Neural progenitor cell (in vitro differentiated cells): ENCODE results near the gene LILRB3. TPM values are rescaled to one million over a fixed set of nuclear protein-coding genes. Genes with fewer than 3 reads are reported as not detected.
"Not testable (repeated sequence)": the region's sequence is repeated elsewhere in the genome, so short reads cannot be mapped to it uniquely, and the experiment has no call there.

ENCODE experiments used
- DNase-seq: peaks from one replicate; pipeline ENCODE4 v3.0.0-alpha.2; 2016; ENCODE audit warnings: low spot score
- H2AFZ ChIP-seq: fragments of 200-600 bp; sonication (generic); replicated peaks from 2 replicates; pipeline ENCODE4 v1.6.1; 2016; ENCODE audit warnings: antibody characterized with exemption
- H3F3A ChIP-seq: fragments of 200-600 bp; sonication (generic); 2 replicates; pipeline ENCODE4 v1.6.1; 2016; ENCODE audit warnings: antibody characterized with exemption, low read depth
- H3K27ac ChIP-seq: fragments of 200-600 bp; sonication (generic); 2 replicates; pipeline ENCODE4 v1.5.1; 2016; ENCODE audit warnings: mild to moderate bottlenecking
- H3K27me3 ChIP-seq: fragments of 200-600 bp; sonication (generic); 2 replicates; pipeline ENCODE4 v1.6.1; 2016; ENCODE audit warnings: mild to moderate bottlenecking, moderate library complexity
- H3K36me3 ChIP-seq: fragments of 200-600 bp; sonication (generic); 2 replicates; pipeline ENCODE4 v1.5.1; 2016
- H3K4me1 ChIP-seq: fragments of 200-600 bp; sonication (generic); 2 replicates; pipeline ENCODE4 v1.6.1; 2016; ENCODE audit warnings: mixed run types
- H3K4me2 ChIP-seq: fragments of 200-600 bp; sonication (generic); 2 replicates; pipeline ENCODE4 v1.6.1; 2016
- H3K4me3 ChIP-seq: fragments of 200-600 bp; sonication (generic); 2 replicates; pipeline ENCODE4 v1.5.1; 2016
- H3K79me2 ChIP-seq: fragments of 200-600 bp; sonication (generic); 2 replicates; pipeline ENCODE4 v1.6.1; 2016; ENCODE audit warnings: low read depth
- H3K9ac ChIP-seq: fragments of 200-600 bp; sonication (generic); 2 replicates; pipeline ENCODE4 v1.6.1; 2016
- H3K9me3 ChIP-seq: fragments of 200-600 bp; sonication (generic); 2 replicates; pipeline ENCODE4 v1.5.1; 2016; ENCODE audit warnings: low read depth
- H4K20me1 ChIP-seq: fragments of 200-600 bp; sonication (generic); 2 replicates; pipeline ENCODE4 v1.6.1; 2016; ENCODE audit warnings: low read depth
- H3K27ac Mint-ChIP-seq: 3 replicates; pipeline ENCODE4 v1.8.0; 2021; ENCODE audit warnings: mixed read lengths
- H3K27me3 Mint-ChIP-seq: 2 replicates; pipeline ENCODE4 v1.8.0; 2022; ENCODE audit warnings: low read depth, mild to moderate bottlenecking, inconsistent platforms, moderate library complexity, mixed read lengths; ENCODE audit not compliant: insufficient read depth
- H3K36me3 Mint-ChIP-seq: 3 replicates; pipeline ENCODE4 v1.8.0; 2021; ENCODE audit warnings: mixed read lengths
- H3K4me1 Mint-ChIP-seq: 3 replicates; pipeline ENCODE4 v1.8.0; 2021; ENCODE audit warnings: mixed read lengths
- H3K4me3 Mint-ChIP-seq: 3 replicates; pipeline ENCODE4 v1.8.0; 2021; ENCODE audit warnings: mild to moderate bottlenecking, moderate library complexity, mixed read lengths
- H3K9me3 Mint-ChIP-seq: 3 replicates; pipeline ENCODE4 v1.8.0; 2020; ENCODE audit warnings: mixed read lengths
- CTCF ChIP-seq: fragments of 200-600 bp; sonication (generic); IDR thresholded peaks from 2 replicates; pipeline ENCODE4 v1.5.1; 2017; ENCODE audit warnings: antibody characterized with exemption, mild to moderate bottlenecking
- EZH2 ChIP-seq: fragments of 200-600 bp; sonication (generic); IDR thresholded peaks from 2 replicates; pipeline ENCODE4 v1.6.1; 2017; ENCODE audit warnings: antibody characterized with exemption, mild to moderate bottlenecking, moderate library complexity
- EZH2phosphoT487 ChIP-seq: fragments of 200-600 bp; sonication (generic); IDR thresholded peaks from 2 replicates; pipeline ENCODE4 v1.6.1; 2017; ENCODE audit warnings: antibody characterized with exemption
- total RNA-seq: library from RNA; depleted of rRNA; stranded (reverse); fragments of >200 nt; gene quantifications from 2 replicates; pipeline ENCODE4 v1.2.3, GENCODE V29; 2015; ENCODE audit warnings: low replicate concordance

LILRB3 gene
- total RNA-seq, 1 donor from 2014 or later = not detected

GRCh38 chr19:54172471-54173358 lies 50.1 kb downstream of the LILRB3 start, which contains the start of gene TMC4:
TSS of gene TMC4 (minus strand) at chr19:54173160. CDS start at chr19:54173117, 43 bp downstream.
- Histone ChIP-seq H4K20me1 (peaks cover 3% of the 10 kb centered on the region), H3K4me1 (peaks cover 3% of the 10 kb centered on the region), H3K9ac (no peak within 1 kb of the TSS), H2AFZ (no peak within 1 kb of the TSS), H3K36me3 (no peaks in the 10 kb centered on the region), H3K4me2 (no peak within 1 kb of the TSS), H3K4me3 (no peak within 1 kb of the TSS), H3K9me3 (no peaks in the 10 kb centered on the region), H3F3A (peaks cover 16% of the 10 kb centered on the region), H3K27me3 (no peaks in the 10 kb centered on the region), H3K27ac (no peak within 1 kb of the TSS), H3K79me2 (no peaks in the 10 kb centered on the region)
- peaks cover 5% of the 10 kb centered on the region for H3K36me3 Mint-ChIP-seq
- no peak within 1 kb of the TSS for H3K4me3 Mint-ChIP-seq
- no peak within 1 kb of the TSS for H3K27ac Mint-ChIP-seq
- H3K27me3 Mint-ChIP-seq = peaks cover 9% of the 10 kb centered on the region
- H3K9me3 Mint-ChIP-seq = no peaks in the 10 kb centered on the region
- H3K4me1 Mint-ChIP-seq = no peaks in the 10 kb centered on the region
- no peak for TF ChIP-seq EZH2
- TF ChIP-seq CTCF = no peak
- no peak for TF ChIP-seq EZH2phosphoT487
- DNase-seq = no peak

GRCh38 chr19:54171736-54172431 lies 50.9 kb downstream of the LILRB3 start:
- not testable (repeated sequence) for H3K27ac ChIP-seq, H3K9me3 Mint-ChIP-seq, H3K36me3 ChIP-seq, H3K27me3 ChIP-seq, H3K4me1 ChIP-seq, DNase-seq, H3K27ac Mint-ChIP-seq, H2AFZ ChIP-seq, H3K9ac ChIP-seq, H3K36me3 Mint-ChIP-seq, H3K4me2 ChIP-seq, H3K9me3 ChIP-seq, H3K4me3 ChIP-seq, H4K20me1 ChIP-seq, H3K27me3 Mint-ChIP-seq, H3K79me2 ChIP-seq, H3K4me1 Mint-ChIP-seq
- peak overlapping the region; percentile 7 for H3K4me3 Mint-ChIP-seq
- H3F3A ChIP-seq = peaks cover 16% of the 10 kb centered on the region

GRCh38 chr19:54169149-54169740 lies 53.6 kb downstream of the LILRB3 start:
- no peak overlapping the region for H2AFZ ChIP-seq
- H3K36me3 ChIP-seq = no peaks in the 10 kb centered on the region
- H3K27me3 ChIP-seq = peaks cover 16% of the 10 kb centered on the region
- H3K4me3 ChIP-seq = no peak overlapping the region
- Mint-ChIP-seq H3K9me3 (peaks cover 14% of the 10 kb centered on the region), H3K36me3 (peaks cover under 1% of the 10 kb centered on the region), H3K4me1 (no peaks in the 10 kb centered on the region), H3K4me3 (no peak overlapping the region), H3K27ac (no peak overlapping the region), H3K27me3 (peaks cover 8% of the 10 kb centered on the region)
- H3F3A ChIP-seq = peaks cover 17% of the 10 kb centered on the region
- H3K9me3 ChIP-seq = no peaks in the 10 kb centered on the region
- no peak for TF ChIP-seq EZH2
- TF ChIP-seq EZH2phosphoT487 = no peak
- no peak for TF ChIP-seq CTCF
- no peaks in the 10 kb centered on the region for H3K79me2 ChIP-seq
- H3K9ac ChIP-seq = no peak overlapping the region
- no peak for DNase-seq
- H4K20me1 ChIP-seq = peaks cover 3% of the 10 kb centered on the region
- H3K4me1 ChIP-seq = peaks cover 3% of the 10 kb centered on the region
- no peak overlapping the region for H3K4me2 ChIP-seq
- no peak overlapping the region for H3K27ac ChIP-seq
